HepG2 (cell line): ENCODE measurements around the gene ZNF500. TPM values are rescaled to one million over a fixed set of nuclear protein-coding genes. Genes with fewer than 3 reads are reported as not detected.

Experiments
- MIER3 ChIP-seq: IDR thresholded peaks from 2 replicates; pipeline ENCODE4 v1.6.1; 2016; ENCODE audit warnings: missing compliant biosample characterization, borderline replicate concordance
- POLR2G ChIP-seq: fragments of 200-400 bp; formaldehyde crosslinking; IDR thresholded peaks from 2 replicates; pipeline ENCODE4 v1.6.1; 2018; ENCODE audit warnings: mild to moderate bottlenecking, low read depth, low read length, moderate library complexity
- RNF2 ChIP-seq: fragments of 450-650 bp; conservative IDR thresholded peaks from 2 replicates; pipeline ENCODE4 v1.6.1; 2016; ENCODE audit warnings: low read depth
- TOE1 ChIP-seq: sonication (generic); formaldehyde crosslinking; IDR thresholded peaks from 2 replicates; pipeline ENCODE4 v1.4.0; 2020; ENCODE audit warnings: mild to moderate bottlenecking, missing genetic modification reagents
- ZKSCAN8 ChIP-seq: IDR thresholded peaks from 2 replicates; pipeline ENCODE4 v1.6.1; 2016; ENCODE audit warnings: borderline replicate concordance, missing genetic modification reagents, missing compliant biosample characterization
- ZNF121 ChIP-seq: sonication (generic); formaldehyde crosslinking; IDR thresholded peaks from 2 replicates; pipeline ENCODE4 v1.5.0; 2020; ENCODE audit warnings: mild to moderate bottlenecking, missing genetic modification reagents
- ZNF136 ChIP-seq: sonication (generic); formaldehyde crosslinking; IDR thresholded peaks from 2 replicates; pipeline ENCODE4 v1.8.1; 2022; ENCODE audit warnings: low read depth, mild to moderate bottlenecking, moderate library complexity, missing genetic modification reagents
- ZNF235 ChIP-seq: sonication (generic); formaldehyde crosslinking; IDR thresholded peaks from 2 replicates; pipeline ENCODE4 v1.8.1; 2023; ENCODE audit warnings: mild to moderate bottlenecking, missing genetic modification reagents, borderline replicate concordance
- ZNF292 ChIP-seq: sonication (generic); formaldehyde crosslinking; IDR thresholded peaks from 2 replicates; pipeline ENCODE4 v1.8.1; 2022; ENCODE audit warnings: mild to moderate bottlenecking, low read depth, missing genetic modification reagents, borderline replicate concordance
- ZNF530 ChIP-seq: sonication (generic); formaldehyde crosslinking; IDR thresholded peaks from 2 replicates; pipeline ENCODE4 v1.5.0; 2020; ENCODE audit warnings: low read depth, mild to moderate bottlenecking, missing genetic modification reagents
- ZNF614 ChIP-seq: IDR thresholded peaks from 2 replicates; pipeline ENCODE4 v1.6.1; 2018; ENCODE audit warnings: missing biosample characterization, missing genetic modification reagents, inconsistent platforms, borderline replicate concordance
- ZNF672 ChIP-seq: sonication (generic); formaldehyde crosslinking; IDR thresholded peaks from 2 replicates; pipeline ENCODE4 v1.8.1; 2022; ENCODE audit warnings: missing genetic modification reagents
- ZZZ3 ChIP-seq: sonication (generic); formaldehyde crosslinking; IDR thresholded peaks from 2 replicates; pipeline ENCODE4 v1.4.0; 2020; ENCODE audit warnings: missing genetic modification reagents, mild to moderate bottlenecking, borderline replicate concordance
- polyA plus RNA-seq, 8 experiments: library from polyadenylated mRNA; depleted of rRNA in 3 of 8; stranded (reverse) in 7 of 8; unstranded in 1 of 8; fragments of >200 nt; fragmentation: Illumina TruSeq in 4 of 8; extraction: Trizol in 4 of 8; gene quantifications; 2 replicates each; pipeline versions ENCODE4 v1.2.1 to v1.2.3, GENCODE V29; 2011 to 2016; ENCODE audit warnings: low read depth in 4 of 8, missing spikeins in 1 of 8, mixed read lengths in 1 of 8; ENCODE audit not compliant: insufficient read depth in 1 of 8
- total RNA-seq, 5 experiments: library from RNA; depleted of rRNA; stranded (reverse); fragments of >200 nt; fragmentation: Illumina TruSeq; extraction: Trizol; gene quantifications; 2 replicates each; pipeline ENCODE4 v1.2.3, GENCODE V29; 2016; ENCODE audit warnings: low read depth in 1 of 5
- TF ChIP-seq, protein P1 (sequence below): sonication (generic); formaldehyde crosslinking; IDR thresholded peaks from 2 replicates; pipeline ENCODE4 v1.4.0; 2020; ENCODE audit warnings: missing genetic modification reagents, mild to moderate bottlenecking, borderline replicate concordance
- TF ChIP-seq, protein P2 (sequence below): IDR thresholded peaks from 2 replicates; pipeline ENCODE4 v1.6.1; 2016; ENCODE audit warnings: control low read depth
- TF ChIP-seq, protein P3 (sequence below): sonication (generic); formaldehyde crosslinking; IDR thresholded peaks from 2 replicates; pipeline ENCODE4 v1.5.0; 2020; ENCODE audit warnings: missing genetic modification reagents
- TF ChIP-seq, protein P4 (sequence below): sonication (generic); formaldehyde crosslinking; IDR thresholded peaks from 2 replicates; pipeline ENCODE4 v1.8.0; 2022; ENCODE audit warnings: missing genetic modification reagents, low read depth, mild to moderate bottlenecking, borderline replicate concordance
- TF ChIP-seq, protein P5 (sequence below): sonication (generic); formaldehyde crosslinking; IDR thresholded peaks from 2 replicates; pipeline ENCODE4 v1.4.0; 2020; ENCODE audit warnings: missing genetic modification reagents, borderline replicate concordance
- TF ChIP-seq, protein P6 (sequence below): sonication (generic); formaldehyde crosslinking; IDR thresholded peaks from 2 replicates; pipeline ENCODE4 v1.8.1; 2023; ENCODE audit warnings: missing genetic modification reagents, mild to moderate bottlenecking, borderline replicate concordance
- TF ChIP-seq, protein P7 (sequence below): sonication (generic); formaldehyde crosslinking; conservative IDR thresholded peaks from 2 replicates; pipeline ENCODE4 v1.4.0; 2020; ENCODE audit warnings: missing genetic modification reagents

ZNF500 gene
- total and polyA plus RNA-seq, 2 of the 13 experiments (the other 11 are each of a cell fraction or from before 2014, with no cell fraction given), result 6.1 to 12.2 TPM

DNA sequence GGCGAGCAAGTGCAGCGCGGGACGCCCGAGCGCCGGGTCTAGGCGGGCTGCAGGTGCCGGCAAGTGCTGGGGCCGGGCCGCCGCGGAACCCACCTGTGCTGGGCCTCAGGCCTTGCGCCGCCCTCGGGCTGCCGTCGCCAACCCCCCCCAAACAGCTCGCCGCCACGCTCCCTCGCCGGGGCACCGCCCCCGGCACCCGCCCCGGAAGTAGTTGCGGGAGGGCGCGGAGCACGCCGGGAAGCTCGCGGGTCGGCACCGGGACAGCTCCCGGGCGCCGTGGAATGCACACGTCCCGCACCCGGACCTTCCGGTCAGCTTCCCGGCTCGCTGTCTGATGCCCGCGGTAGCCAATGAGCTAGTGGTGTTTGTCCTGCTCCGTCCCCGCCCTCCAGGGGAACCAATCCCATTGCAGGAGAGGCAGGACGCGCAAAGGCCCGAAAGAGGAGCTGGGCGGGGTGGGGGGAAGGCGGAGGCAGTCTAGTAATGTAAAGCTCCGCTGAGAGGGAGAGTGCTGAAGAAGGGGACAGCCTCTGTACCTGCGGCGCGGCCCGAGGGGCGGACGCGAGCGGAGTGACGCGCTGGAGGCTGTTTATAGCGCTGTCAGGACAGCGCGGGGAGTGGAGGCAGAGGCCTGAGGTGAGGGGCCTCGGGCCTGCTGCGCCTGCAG lies 32.8 kb downstream of the ZNF500 start, which contains the start of the genes ANKS3 and DNAAF8 (continued):
- TF ChIP-seq, protein P1, sequence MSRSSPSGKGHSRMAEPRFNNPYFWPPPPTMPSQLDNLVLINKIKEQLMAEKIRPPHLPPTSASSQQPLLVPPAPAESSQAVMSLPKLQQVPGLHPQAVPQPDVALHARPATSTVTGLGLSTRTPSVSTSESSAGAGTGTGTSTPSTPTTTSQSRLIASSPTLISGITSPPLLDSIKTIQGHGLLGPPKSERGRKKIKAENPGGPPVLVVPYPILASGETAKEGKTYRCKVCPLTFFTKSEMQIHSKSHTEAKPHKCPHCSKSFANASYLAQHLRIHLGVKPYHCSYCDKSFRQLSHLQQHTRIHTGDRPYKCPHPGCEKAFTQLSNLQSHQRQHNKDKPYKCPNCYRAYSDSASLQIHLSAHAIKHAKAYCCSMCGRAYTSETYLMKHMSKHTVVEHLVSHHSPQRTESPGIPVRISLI, result no peak
- TF ChIP-seq ZNF614 (CRISPR knock-in tag) (no peak), ZNF121 (CRISPR knock-in tag) (no peak), ZNF672 (no peak), ZNF292 (CRISPR knock-in tag) (no peak), POLR2G (peak; percentile 71), ZNF530 (CRISPR knock-in tag) (no peak), ZNF136 (no peak), TOE1 (CRISPR knock-in tag) (no peak), ZNF235 (CRISPR knock-in tag) (peak; percentile 83; the same call in 1 of the 2 replicates), ZKSCAN8 (CRISPR knock-in tag) (no peak), ZZZ3 (CRISPR knock-in tag) (peak; percentile 62; the same call in 1 of the 2 replicates), RNF2 (peak; percentile 65; the same call in 1 of the 2 replicates), MIER3 (CRISPR knock-in tag) (peak; percentile 33; the same call in 1 of the 2 replicates)
- TF ChIP-seq, protein P2, sequence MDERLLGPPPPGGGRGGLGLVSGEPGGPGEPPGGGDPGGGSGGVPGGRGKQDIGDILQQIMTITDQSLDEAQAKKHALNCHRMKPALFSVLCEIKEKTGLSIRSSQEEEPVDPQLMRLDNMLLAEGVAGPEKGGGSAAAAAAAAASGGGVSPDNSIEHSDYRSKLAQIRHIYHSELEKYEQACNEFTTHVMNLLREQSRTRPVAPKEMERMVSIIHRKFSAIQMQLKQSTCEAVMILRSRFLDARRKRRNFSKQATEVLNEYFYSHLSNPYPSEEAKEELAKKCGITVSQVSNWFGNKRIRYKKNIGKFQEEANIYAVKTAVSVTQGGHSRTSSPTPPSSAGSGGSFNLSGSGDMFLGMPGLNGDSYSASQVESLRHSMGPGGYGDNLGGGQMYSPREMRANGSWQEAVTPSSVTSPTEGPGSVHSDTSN (CRISPR knock-in tag), result peak; percentile 77
- TF ChIP-seq, protein P3, sequence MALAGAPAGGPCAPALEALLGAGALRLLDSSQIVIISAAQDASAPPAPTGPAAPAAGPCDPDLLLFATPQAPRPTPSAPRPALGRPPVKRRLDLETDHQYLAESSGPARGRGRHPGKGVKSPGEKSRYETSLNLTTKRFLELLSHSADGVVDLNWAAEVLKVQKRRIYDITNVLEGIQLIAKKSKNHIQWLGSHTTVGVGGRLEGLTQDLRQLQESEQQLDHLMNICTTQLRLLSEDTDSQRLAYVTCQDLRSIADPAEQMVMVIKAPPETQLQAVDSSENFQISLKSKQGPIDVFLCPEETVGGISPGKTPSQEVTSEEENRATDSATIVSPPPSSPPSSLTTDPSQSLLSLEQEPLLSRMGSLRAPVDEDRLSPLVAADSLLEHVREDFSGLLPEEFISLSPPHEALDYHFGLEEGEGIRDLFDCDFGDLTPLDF (CRISPR knock-in tag), result peak; percentile 88
- TF ChIP-seq, protein P4, sequence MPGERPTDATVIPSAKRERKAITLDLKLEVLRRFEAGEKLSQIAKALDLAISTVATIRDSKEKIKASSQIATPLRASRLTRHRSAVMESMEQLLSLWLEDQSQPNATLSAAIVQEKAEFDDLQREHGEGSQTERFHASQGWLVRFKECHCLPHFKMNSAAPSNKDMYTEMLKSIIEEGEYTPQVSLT, result no peak
- TF ChIP-seq, protein P5, sequence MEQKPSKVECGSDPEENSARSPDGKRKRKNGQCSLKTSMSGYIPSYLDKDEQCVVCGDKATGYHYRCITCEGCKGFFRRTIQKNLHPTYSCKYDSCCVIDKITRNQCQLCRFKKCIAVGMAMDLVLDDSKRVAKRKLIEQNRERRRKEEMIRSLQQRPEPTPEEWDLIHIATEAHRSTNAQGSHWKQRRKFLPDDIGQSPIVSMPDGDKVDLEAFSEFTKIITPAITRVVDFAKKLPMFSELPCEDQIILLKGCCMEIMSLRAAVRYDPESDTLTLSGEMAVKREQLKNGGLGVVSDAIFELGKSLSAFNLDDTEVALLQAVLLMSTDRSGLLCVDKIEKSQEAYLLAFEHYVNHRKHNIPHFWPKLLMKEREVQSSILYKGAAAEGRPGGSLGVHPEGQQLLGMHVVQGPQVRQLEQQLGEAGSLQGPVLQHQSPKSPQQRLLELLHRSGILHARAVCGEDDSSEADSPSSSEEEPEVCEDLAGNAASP (CRISPR knock-in tag), result no peak; the same call in 1 of the 2 replicates
- TF ChIP-seq, protein P6, sequence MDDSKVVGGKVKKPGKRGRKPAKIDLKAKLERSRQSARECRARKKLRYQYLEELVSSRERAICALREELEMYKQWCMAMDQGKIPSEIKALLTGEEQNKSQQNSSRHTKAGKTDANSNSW (CRISPR knock-in tag), result no peak
- TF ChIP-seq, protein P7, sequence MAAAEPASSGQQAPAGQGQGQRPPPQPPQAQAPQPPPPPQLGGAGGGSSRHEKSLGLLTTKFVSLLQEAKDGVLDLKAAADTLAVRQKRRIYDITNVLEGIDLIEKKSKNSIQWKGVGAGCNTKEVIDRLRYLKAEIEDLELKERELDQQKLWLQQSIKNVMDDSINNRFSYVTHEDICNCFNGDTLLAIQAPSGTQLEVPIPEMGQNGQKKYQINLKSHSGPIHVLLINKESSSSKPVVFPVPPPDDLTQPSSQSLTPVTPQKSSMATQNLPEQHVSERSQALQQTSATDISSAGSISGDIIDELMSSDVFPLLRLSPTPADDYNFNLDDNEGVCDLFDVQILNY, result peak; percentile 44; the same call in 1 of the 2 replicates
